Progenitor cell of endocrine pancreas (in vitro differentiated cells): ENCODE measurements around the gene FGF19. TPM values are rescaled to one million over a fixed set of nuclear protein-coding genes. Genes with fewer than 3 reads are reported as not detected.

Source experiments
- DNase-seq: peaks from one replicate; pipeline ENCODE4 v3.0.0; 2021; ENCODE audit warnings: low spot score; ENCODE audit not compliant: unreplicated experiment
- H3K27ac Mint-ChIP-seq: 2 replicates; pipeline ENCODE4 v1.8.0; 2021; ENCODE audit warnings: mild to moderate bottlenecking, moderate library complexity, mixed read lengths
- H3K27me3 Mint-ChIP-seq: 2 replicates; pipeline ENCODE4 v1.8.0; 2021; ENCODE audit warnings: mixed read lengths
- H3K36me3 Mint-ChIP-seq: 2 replicates; pipeline ENCODE4 v1.8.0; 2022; ENCODE audit warnings: mixed read lengths; ENCODE audit not compliant: insufficient read depth
- H3K4me1 Mint-ChIP-seq: 2 replicates; pipeline ENCODE4 v1.8.0; 2021; ENCODE audit warnings: low read depth, mixed read lengths
- H3K4me3 Mint-ChIP-seq: 2 replicates; pipeline ENCODE4 v1.8.0; 2021; ENCODE audit warnings: low read depth, mild to moderate bottlenecking, moderate library complexity, mixed read lengths
- H3K9me3 Mint-ChIP-seq: 2 replicates; pipeline ENCODE4 v1.8.0; 2021; ENCODE audit warnings: low read depth, mixed read lengths
- total RNA-seq: library from RNA; stranded (reverse); gene quantifications from 2 replicates; pipeline ENCODE4 v1.2.1, GENCODE V29; 2021
- TF ChIP-seq, protein P1 (sequence below): fragments of 200-600 bp; sonication (generic); IDR thresholded peaks from one replicate; pipeline ENCODE4 v1.5.0; 2021; ENCODE audit warnings: antibody characterized with exemption, mild to moderate bottlenecking; ENCODE audit not compliant: unreplicated experiment

FGF19 gene
- total RNA-seq, 1 donor from 2014 or later = not detected

DNA sequence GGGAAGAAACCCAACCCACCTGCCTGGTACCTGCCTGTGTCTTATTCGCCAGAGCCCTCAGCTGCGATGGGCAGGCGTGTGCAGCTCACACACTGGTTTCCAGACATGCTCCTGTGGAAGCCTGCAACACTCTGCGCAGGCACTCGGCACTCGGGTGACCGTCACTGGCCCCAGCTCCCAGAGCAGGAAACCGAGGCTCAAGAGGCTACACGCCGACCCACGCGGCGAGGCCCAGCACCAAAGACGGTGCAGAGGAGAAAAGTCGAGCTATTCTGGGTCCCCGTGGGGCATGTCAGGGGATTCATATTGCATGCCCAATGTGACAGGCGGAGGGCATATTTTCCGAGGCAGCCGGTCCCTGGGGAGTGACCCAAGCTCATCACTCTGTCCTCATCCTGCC, 11.6 kb upstream of the FGF19 start:
- Mint-ChIP-seq H3K9me3 (no peaks in the 10 kb centered on the region), H3K4me1 (no peaks in the 10 kb centered on the region), H3K27me3 (peaks cover 32% of the 10 kb centered on the region), H3K36me3 (no peaks in the 10 kb centered on the region), H3K4me3 (no peak overlapping the region), H3K27ac (no peak overlapping the region)
- TF ChIP-seq, protein P1, sequence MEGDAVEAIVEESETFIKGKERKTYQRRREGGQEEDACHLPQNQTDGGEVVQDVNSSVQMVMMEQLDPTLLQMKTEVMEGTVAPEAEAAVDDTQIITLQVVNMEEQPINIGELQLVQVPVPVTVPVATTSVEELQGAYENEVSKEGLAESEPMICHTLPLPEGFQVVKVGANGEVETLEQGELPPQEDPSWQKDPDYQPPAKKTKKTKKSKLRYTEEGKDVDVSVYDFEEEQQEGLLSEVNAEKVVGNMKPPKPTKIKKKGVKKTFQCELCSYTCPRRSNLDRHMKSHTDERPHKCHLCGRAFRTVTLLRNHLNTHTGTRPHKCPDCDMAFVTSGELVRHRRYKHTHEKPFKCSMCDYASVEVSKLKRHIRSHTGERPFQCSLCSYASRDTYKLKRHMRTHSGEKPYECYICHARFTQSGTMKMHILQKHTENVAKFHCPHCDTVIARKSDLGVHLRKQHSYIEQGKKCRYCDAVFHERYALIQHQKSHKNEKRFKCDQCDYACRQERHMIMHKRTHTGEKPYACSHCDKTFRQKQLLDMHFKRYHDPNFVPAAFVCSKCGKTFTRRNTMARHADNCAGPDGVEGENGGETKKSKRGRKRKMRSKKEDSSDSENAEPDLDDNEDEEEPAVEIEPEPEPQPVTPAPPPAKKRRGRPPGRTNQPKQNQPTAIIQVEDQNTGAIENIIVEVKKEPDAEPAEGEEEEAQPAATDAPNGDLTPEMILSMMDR = no peak
- DNase-seq = no peak

DNA sequence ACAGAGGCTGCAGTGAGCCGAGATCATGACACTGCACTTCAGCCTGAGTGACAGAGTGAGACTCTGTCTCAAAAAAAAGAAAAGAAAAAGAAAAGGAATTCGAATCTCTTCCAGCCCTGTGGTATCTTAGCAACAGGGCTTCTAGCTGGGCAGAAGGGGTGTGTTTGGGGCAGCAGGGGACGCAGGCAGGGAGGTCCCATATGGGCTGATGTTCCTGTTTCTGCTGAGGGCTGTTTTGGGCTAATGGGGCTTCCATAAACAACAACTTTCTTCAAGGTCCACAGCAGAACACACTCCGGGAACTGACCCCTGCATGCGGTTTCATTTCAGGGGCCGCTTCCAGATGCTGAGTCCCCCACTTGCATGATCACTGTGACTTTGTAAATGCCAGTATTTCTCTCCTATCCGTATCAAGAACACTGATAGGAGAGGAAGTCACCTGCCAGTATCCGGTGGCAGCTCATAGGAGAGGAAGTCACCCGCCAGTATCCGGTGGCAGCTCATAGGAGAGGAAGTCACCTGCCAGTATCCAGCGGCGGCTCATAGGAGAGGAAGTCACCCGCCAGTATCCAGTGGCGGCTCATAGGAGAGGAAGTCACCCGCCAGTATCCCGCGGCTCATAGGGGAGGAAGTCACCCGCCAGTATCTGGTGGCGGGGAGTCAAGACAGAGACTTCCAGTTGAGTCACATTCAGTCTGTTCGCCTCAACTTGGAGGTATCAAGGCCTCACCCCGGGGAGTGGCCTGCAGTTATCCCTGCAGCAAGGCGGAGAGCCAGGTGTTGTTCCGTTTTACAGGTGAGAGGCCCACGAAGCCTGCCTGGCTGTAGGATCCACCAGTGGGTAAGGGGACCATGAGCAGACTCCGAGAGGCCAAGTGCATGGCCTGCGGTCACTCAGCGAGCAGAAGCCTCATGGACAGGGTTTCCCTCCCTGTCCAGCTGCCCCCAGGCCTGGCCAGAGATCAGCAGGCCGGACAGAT, 8.3 kb upstream of the FGF19 start:
- TF ChIP-seq, protein P1 = no peak
- Mint-ChIP-seq H3K9me3 (no peaks in the 10 kb centered on the region), H3K36me3 (no peaks in the 10 kb centered on the region), H3K4me3 (no peak overlapping the region), H3K27me3 (peaks cover 27% of the 10 kb centered on the region), H3K4me1 (peaks cover 2% of the 10 kb centered on the region), H3K27ac (no peak overlapping the region)
- no peak for DNase-seq

GRCh38 chr11:69708736-69709401, 5.0 kb upstream of the FGF19 start:
- Mint-ChIP-seq H3K4me3 (no peak overlapping the region), H3K9me3 (no peaks in the 10 kb centered on the region), H3K4me1 (peaks cover 4% of the 10 kb centered on the region), H3K27ac (no peak overlapping the region), H3K27me3 (peaks cover 48% of the 10 kb centered on the region), H3K36me3 (no peaks in the 10 kb centered on the region)
- TF ChIP-seq, protein P1 = no peak
- DNase-seq = no peak

DNA sequence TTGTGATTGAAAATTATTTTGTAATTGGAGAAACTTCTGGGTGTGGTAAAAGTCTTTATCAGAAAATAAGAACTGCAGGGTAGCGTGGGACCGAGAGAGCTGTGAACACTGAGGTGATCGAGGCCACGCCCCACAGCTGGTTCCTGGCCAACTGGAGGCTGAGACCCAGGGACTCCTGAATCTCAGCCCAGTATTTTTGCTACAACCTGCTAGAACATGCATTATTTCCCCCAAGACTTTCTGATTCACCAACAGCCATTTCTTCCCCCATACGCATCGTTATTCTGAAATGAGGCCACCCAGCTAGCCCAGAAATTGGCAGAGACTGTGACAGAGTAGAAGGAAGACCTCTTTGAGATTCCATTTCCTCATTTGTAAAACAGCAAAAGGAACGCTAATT, 3.4 kb upstream of the FGF19 start:
- H3K9me3 Mint-ChIP-seq = no peaks in the 10 kb centered on the region
- H3K4me3 Mint-ChIP-seq = no peak overlapping the region
- no peaks in the 10 kb centered on the region for H3K36me3 Mint-ChIP-seq
- no peak for DNase-seq
- H3K27me3 Mint-ChIP-seq = peaks cover 59% of the 10 kb centered on the region
- H3K27ac Mint-ChIP-seq = no peak overlapping the region
- peaks cover 5% of the 10 kb centered on the region for H3K4me1 Mint-ChIP-seq
- TF ChIP-seq, protein P1 = no peak

DNA sequence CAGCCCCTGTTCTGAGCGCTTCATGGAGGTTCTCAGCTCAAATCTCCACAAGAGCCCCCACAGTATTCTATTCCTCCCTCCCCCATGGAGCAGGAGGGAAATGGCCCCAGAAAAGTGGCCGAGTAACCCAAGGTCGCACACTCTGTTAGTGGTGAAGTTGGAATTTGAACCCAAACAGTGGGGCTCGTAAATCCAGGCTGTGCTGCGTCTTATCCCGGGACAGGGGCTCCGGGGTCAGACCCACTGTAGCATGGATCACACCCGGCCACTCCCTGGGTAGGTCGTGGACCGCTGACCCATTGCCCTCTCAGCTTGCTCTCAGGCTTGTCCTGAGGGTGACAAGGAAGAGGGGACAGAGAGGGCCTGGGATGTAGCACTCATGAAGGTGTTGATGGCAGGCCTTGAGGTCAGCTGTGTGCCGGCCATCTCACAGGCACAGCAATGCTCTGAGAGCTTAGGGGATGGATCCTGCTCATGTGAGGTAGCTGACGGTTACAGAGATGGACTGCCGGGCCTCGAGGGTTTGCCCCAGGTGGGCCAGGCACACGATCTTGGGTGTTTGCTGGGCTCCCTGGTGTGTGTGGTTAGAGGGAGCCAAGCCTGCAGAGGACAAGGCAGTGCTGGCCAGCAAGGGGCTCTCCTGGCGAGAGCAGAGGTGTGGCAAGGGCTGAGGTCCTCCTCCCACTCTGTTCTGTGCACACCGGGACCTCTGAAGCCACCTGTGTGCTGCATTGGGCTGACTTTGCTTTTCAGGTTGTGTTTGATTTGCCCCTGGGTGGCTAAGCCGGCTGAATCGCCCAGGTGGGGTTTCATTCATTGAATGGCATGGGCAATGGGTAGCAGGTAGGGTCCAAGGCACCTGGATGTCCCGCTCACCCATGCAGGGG, 2.3 kb upstream of the FGF19 start:
- no peaks in the 10 kb centered on the region for H3K9me3 Mint-ChIP-seq
- TF ChIP-seq, protein P1 = no peak
- no peak overlapping the region for H3K4me3 Mint-ChIP-seq
- H3K4me1 Mint-ChIP-seq = peaks cover 5% of the 10 kb centered on the region
- DNase-seq = no peak
- peak overlapping the region; percentile 62 for H3K27ac Mint-ChIP-seq
- H3K27me3 Mint-ChIP-seq = peaks cover 61% of the 10 kb centered on the region
- no peaks in the 10 kb centered on the region for H3K36me3 Mint-ChIP-seq
